ENCODE measurements around the gene CPT1B. TPM values are rescaled to one million over a fixed set of nuclear protein-coding genes. Genes with fewer than 3 reads are reported as not detected.
"Not testable (repeated sequence)": the region's sequence is repeated elsewhere in the genome, so short reads cannot be mapped to it uniquely, and the experiment has no call there.

The CPT1B gene
- polyA plus RNA-seq, 1 experiment: 4.3 TPM

- ChIA-PET CTCF (interaction anchor here (0.6 kb wide), 1 partner anchor 10 kb away, joined by 3 read pairs; no protein-coding TSS in a partner anchor), POLR2A (no interaction called here)
- no peak for TF ChIP-seq CTCF (IDR thresholded peaks at IDR 0.05; ENCODE audit: insufficient read depth, low read depth, low read length)
Observed at GRCh38 chr22:50608996-50609395, 30.8 kb upstream of the CPT1B start.

GRCh38 chr22:50608058-50608840 lies 30.0 kb upstream of the CPT1B start:
- H3K4me3 ChIP-seq (ENCODE audit: low read depth, low read length); POLR2A ChIA-PET; DNase-seq (ENCODE audit: low read depth); H3K36me3 ChIP-seq (ENCODE audit: control insufficient read depth, insufficient read depth, low read length): not testable (repeated sequence)
- peaks cover 17% of the 10 kb centered on the region for H3K27me3 ChIP-seq (ENCODE audit: control insufficient read depth, insufficient read depth, low read length)
- CTCF ChIA-PET: interaction anchor here (0.8 kb wide), 1 partner anchor 13 kb away, joined by 3 read pairs; no protein-coding TSS in a partner anchor

More at GRCh38 chr22:50608996-50609395, 30.8 kb upstream of the CPT1B start:
- DNase-seq (ENCODE audit: low read depth): no peak
- Histone ChIP-seq H3K27me3 (ENCODE audit: control insufficient read depth, insufficient read depth, low read length) (peaks cover 11% of the 10 kb centered on the region), H3K36me3 (ENCODE audit: control insufficient read depth, insufficient read depth, low read length) (no peaks in the 10 kb centered on the region), H3K4me3 (ENCODE audit: low read depth, low read length) (no peak overlapping the region)

GRCh38 chr22:50607659-50608020 lies 29.4 kb upstream of the CPT1B start:
- Histone ChIP-seq H3K4me3 (ENCODE audit: low read depth, low read length) (no peak overlapping the region), H3K27me3 (ENCODE audit: control insufficient read depth, insufficient read depth, low read length) (peaks cover 20% of the 10 kb centered on the region), H3K36me3 (ENCODE audit: control insufficient read depth, insufficient read depth, low read length) (no peaks in the 10 kb centered on the region)
- no peak for DNase-seq (ENCODE audit: low read depth)
- ChIA-PET CTCF (interaction anchor here (0.8 kb wide), 1 partner anchor 13 kb away, joined by 3 read pairs; no protein-coding TSS in a partner anchor), POLR2A (no interaction called here)
- TF ChIP-seq CTCF (IDR thresholded peaks at IDR 0.05; ENCODE audit: insufficient read depth, low read depth, low read length): no peak

GRCh38 chr22:50606946-50607658 lies 28.9 kb upstream of the CPT1B start:
- CTCF ChIA-PET: interaction anchor here (0.8 kb wide), 1 partner anchor 14 kb away, joined by 3 read pairs; no protein-coding TSS in a partner anchor
- no peak for TF ChIP-seq CTCF (IDR thresholded peaks at IDR 0.05; ENCODE audit: insufficient read depth, low read depth, low read length)
- H3K4me3 ChIP-seq (ENCODE audit: low read depth, low read length): no peak overlapping the region
- DNase-seq (ENCODE audit: low read depth): no peak
- peaks cover 25% of the 10 kb centered on the region for H3K27me3 ChIP-seq (ENCODE audit: control insufficient read depth, insufficient read depth, low read length)
- POLR2A ChIA-PET: no interaction called here
- no peaks in the 10 kb centered on the region for H3K36me3 ChIP-seq (ENCODE audit: control insufficient read depth, insufficient read depth, low read length)

GRCh38 chr22:50606165-50606945 lies 28.1 kb upstream of the CPT1B start:
- ChIA-PET POLR2A (no interaction called here), CTCF (no interaction called here)
- DNase-seq (ENCODE audit: low read depth): no peak
- Histone ChIP-seq H3K36me3 (ENCODE audit: control insufficient read depth, insufficient read depth, low read length) (no peaks in the 10 kb centered on the region), H3K27me3 (ENCODE audit: control insufficient read depth, insufficient read depth, low read length) (peaks cover 31% of the 10 kb centered on the region), H3K4me3 (ENCODE audit: low read depth, low read length) (no peak overlapping the region)
- TF ChIP-seq CTCF (IDR thresholded peaks at IDR 0.05; ENCODE audit: insufficient read depth, low read depth, low read length): peak; percentile 9; the same call in 1 of the 2 replicates

All from BJ (cell line).